Omental fat pad (tissue), 4 donors: ENCODE measurements around the gene TBC1D22A. TPM values are rescaled to one million over a fixed set of nuclear protein-coding genes. Genes with fewer than 3 reads are reported as not detected.

Experiments
- ATAC-seq: fragments of 150-250 bp; one replicate; pipeline ENCODE4 v1.9.1; 2016; ENCODE audit warnings: mild to moderate bottlenecking, moderate library complexity; ENCODE audit not compliant: low FRiP score
- DNase-seq: peaks from one replicate; pipeline ENCODE4 v3.0.0-alpha.2; 2019; ENCODE audit warnings: low spot score
- total RNA-seq, 4 donors: library from RNA; depleted of rRNA; stranded (reverse); fragments of >200 nt; gene quantifications; one replicate each; pipeline ENCODE4 v1.1.0, GENCODE V29; 2016
- TF ChIP-seq, protein P1 (sequence below), 3 donors: fragments of 450-650 bp; IDR thresholded peaks; one replicate each; pipeline ENCODE4 v1.5.1; 2016 to 2017; ENCODE audit warnings: antibody characterized with exemption in 3 of 3, mild to moderate bottlenecking in 3 of 3, moderate library complexity in 2 of 3

Gene TBC1D22A
- total RNA-seq, 4 donors from 2014 or later = 21.3 to 31.2 (median 24.5) TPM

DNA sequence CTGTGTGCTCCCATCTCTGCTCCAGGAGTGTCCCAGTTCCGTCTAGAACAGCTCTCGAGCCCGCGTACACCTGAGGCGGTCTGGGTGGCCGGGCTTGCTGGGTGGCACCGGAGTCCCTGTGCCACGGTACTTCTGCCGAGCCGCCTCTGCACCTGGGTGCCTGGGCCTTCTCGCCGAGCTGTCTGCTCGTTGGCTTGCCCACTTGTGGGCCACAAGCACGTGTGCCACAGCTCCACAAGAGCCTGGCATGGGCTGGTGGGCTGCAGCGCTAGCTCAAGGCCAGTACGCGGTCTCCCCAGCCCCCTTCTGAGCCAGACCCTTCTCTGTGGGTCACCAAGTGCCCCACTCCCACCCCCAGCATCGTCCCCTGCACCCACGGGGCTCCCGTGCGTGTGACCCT is 388.0 kb downstream of the TBC1D22A start:
- TF ChIP-seq, protein P1, sequence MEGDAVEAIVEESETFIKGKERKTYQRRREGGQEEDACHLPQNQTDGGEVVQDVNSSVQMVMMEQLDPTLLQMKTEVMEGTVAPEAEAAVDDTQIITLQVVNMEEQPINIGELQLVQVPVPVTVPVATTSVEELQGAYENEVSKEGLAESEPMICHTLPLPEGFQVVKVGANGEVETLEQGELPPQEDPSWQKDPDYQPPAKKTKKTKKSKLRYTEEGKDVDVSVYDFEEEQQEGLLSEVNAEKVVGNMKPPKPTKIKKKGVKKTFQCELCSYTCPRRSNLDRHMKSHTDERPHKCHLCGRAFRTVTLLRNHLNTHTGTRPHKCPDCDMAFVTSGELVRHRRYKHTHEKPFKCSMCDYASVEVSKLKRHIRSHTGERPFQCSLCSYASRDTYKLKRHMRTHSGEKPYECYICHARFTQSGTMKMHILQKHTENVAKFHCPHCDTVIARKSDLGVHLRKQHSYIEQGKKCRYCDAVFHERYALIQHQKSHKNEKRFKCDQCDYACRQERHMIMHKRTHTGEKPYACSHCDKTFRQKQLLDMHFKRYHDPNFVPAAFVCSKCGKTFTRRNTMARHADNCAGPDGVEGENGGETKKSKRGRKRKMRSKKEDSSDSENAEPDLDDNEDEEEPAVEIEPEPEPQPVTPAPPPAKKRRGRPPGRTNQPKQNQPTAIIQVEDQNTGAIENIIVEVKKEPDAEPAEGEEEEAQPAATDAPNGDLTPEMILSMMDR (IDR thresholded peaks at IDR 0.05) = no peak
- DNase-seq (no peak), ATAC-seq (no peak)

DNA sequence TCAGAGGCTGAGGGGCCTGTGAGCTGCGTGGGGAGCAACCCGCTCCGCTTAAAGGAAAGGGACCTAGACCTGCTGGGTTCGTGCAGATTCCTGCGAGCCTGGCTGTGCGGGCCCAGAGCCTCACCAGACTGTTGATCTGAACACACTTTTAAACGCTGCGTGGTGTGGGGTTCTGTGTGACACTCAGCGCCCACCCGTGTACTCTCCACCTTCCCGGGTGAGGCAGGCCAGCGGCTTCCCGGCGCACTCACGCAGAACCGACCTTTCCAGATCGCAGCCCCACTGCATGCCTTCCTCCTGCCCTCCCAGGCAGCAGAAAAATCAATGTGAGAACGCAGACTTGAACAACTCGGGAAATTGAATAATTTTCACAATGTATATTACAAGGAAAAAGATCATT is 388.6 kb downstream of the TBC1D22A start:
- no peak for DNase-seq

DNA sequence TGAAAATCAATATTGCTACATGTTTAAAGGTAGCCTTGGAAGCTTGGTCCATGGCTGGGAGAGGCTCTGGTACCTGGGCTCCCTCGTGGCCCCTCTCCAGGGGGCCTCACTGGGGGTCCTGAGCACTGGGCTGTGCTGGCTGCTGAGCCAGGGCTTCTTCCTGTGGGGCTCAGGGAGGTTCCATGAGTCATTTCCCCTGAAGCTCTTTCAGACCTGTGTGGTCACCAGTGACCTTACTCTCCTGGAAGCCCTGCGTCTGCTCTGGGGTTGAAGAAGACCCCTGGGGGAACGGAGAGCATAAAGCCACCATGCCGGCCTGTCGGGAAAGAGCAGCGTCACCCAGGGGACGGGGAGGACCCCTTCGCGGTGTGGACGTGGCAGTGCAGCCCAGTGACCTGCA is 389.0 kb downstream of the TBC1D22A start:
- TF ChIP-seq, protein P1 (IDR thresholded peaks at IDR 0.05) = no peak
- ATAC-seq = no peak
- DNase-seq = no peak

More for the DNA sequence above, 388.6 kb downstream of the TBC1D22A start:
- TF ChIP-seq, protein P1 (IDR thresholded peaks at IDR 0.05) = no peak
- no peak for ATAC-seq

DNA sequence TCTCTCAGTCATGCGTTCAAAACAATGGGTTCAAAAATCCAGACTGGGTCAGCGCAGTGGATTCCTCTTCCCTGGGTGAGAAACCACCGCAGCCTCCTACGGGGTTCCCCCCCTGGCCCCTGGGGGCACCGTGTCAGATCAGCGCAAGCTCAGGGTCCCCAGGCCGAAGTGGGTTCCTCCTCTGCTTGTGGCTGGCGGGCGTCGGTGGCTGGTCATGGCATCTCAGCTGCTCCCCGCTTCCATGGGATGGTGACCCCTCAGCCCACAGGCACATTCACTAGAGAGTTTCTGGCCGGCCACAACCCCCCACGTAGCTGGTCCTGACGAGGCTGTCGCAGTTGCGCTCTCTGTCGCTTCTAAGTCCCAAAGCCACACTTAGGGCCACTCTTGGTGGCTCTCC is 389.8 kb downstream of the TBC1D22A start:
- no peak for ATAC-seq
- TF ChIP-seq, protein P1 (IDR thresholded peaks at IDR 0.05) = no peak
- no peak for DNase-seq

DNA sequence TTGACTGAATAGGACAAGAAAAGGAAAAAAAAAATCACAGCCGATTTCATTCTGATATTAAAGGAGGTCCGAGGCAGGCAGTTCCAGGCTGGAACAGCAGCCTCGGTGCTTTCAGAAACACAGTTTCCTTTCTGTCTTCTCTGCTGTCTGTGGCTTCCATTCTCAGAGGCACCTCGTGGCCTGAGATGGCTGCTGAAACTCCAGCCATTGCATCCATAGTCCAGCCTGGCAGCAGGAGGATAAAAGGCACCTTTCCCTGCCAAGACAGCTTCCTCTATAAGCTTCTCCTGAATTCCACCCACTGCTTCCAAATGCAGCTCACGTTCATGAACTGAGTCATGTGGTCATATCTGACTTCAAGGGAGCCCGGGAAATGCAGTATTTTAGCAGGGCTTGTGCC is 390.5 kb downstream of the TBC1D22A start:
- TF ChIP-seq, protein P1 (IDR thresholded peaks at IDR 0.05) = no peak
- DNase-seq (no peak), ATAC-seq (no peak)

DNA sequence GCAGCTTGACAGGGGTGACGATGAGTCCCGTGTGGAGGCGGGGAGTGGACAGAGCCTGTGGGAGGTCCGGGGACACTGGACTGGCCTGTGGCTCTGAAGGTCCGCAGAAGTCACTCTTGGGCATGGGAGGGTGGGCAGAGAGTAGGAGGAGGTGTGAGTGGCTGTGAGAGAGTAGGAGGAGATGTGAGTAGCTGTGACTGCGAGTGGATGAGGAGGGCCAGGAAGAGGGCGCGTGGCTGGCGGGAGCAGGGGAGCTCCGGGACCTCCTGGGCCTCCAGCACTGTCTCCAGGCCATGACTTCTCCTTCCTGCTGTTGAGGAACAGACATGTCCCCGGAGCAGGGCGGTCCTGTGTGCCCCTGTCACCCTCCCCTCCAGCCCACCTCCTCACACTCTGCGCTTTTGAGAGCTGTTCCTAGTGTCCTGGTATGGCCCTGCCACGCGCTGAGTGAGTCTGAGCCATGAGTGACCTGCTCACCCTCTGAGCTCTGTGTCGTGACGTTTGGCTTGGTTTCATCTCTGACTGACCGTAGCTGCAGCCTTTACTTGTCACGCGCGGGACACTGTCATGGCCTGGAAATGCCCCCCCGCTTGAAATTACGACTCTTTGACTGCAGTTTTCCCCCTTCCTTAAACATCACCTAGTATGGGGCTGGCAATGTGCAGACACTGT is 391.5 kb downstream of the TBC1D22A start:
- DNase-seq (no peak), ATAC-seq (no peak)
- TF ChIP-seq, protein P1 (IDR thresholded peaks at IDR 0.05) = no peak

DNA sequence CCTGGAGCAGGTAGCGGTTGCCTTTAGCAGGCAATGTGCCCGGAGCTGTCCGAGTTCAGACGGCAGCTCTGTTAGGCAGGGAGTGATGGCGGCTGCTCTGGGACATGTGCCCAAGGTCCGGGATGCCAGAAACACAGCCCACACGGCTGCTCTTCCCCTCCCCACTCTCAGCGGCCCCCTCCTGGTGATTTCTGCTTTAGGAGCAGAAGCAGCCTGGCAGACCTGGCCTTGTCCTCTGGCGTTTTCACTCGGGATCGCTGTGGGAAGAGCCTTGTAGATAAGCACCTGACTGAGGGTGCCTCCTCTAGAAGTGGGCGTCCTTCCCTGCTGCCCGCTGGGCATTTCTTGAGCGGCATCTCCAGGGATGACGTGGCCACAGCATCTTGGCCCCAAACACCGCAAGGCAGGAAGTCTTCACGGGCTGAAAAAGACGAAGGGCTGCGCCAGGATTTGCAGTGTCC is 392.2 kb downstream of the TBC1D22A start:
- ATAC-seq = peak; percentile 71
- no peak for DNase-seq

More for the DNA sequence above, 392.2 kb downstream of the TBC1D22A start:
- TF ChIP-seq, protein P1 (IDR thresholded peaks at IDR 0.05) = no peak
